ENCODE results near the gene ZNF711. TPM values are rescaled to one million over a fixed set of nuclear protein-coding genes. Genes with fewer than 3 reads are reported as not detected.

ZNF711 gene
- total RNA-seq: 4.8 and 7.9 TPM in 2 replicates

DNA sequence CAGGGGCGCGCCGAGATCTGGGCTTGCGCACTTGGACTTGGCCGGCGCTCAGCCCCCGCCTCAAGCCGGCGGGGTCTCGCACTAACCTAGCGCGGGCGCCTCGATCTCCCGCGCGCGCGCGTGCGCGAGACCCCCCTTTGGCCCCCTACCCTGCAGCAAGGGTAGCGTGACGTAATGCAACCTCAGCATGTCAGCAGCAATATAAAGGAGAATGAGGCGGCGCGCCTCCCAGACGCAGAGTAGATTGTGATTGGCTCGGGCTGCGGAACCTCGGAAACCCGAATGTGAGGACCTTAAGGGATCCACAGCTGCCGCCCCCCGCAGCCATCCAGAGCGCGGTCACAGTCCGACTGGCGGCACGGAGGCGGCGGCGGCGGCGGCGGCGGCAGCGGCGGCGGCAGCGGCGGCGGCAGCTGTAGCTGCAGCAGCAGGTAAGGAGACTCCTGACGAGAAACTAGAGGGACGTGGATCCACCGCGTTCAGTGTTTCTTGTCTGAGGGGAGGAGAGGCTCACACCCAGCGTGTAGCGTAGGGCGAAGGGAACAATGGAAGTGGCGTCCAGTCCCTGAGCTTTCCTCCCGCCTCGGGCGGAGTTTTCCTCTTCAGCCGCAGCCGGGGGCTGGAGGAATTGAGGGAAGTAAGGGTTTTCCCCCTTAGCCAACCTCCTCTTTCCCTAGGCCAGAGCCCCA lies at the start of gene ZNF711, which contains the start of gene SATL1:
TSS of gene ZNF711 (plus strand) at position 231 of the 689 bp plus-strand sequence. CDS start 3,582 bp downstream, outside the sequence.
TSS of gene SATL1 (minus strand) at position 19 of the 689 bp plus-strand sequence. CDS start 134,811 bp downstream, outside the sequence.

Other genes with a start within 250 kb of the ZNF711 start
- 3.1 and 7.2 TPM in 2 replicates for gene APOOL, start 240.1 kb upstream of the ZNF711 start, total RNA-seq
- under 0.01 and 0.11 TPM in 2 replicates for gene SATL1, start 212 bp upstream of the ZNF711 start, total RNA-seq
- 3.1 and 19.5 TPM in 2 replicates for gene POF1B, start 135.7 kb downstream of the ZNF711 start, total RNA-seq

Measured in placental epithelial cell (primary cell).